Head of caudate nucleus (tissue), 42 donors: ENCODE measurements around the gene TANK.
"Not testable (repeated sequence)": the region's sequence is repeated elsewhere in the genome, so short reads cannot be mapped to it uniquely, and the experiment has no call there.

Experiments used
- DNase-seq, 42 donors: peaks; one replicate each; pipeline versions ENCODE4 v3.0.0 to v3.0.0-alpha.2; 2020 to 2021; ENCODE audit warnings: mixed read lengths in 7 of 42
- intact Hi-C: fragments of 100-400 bp; cut with DNase I; formaldehyde crosslinking; loops from one replicate; pipeline ENCODE4 v1.15.0; 2022

The TANK gene

DNA sequence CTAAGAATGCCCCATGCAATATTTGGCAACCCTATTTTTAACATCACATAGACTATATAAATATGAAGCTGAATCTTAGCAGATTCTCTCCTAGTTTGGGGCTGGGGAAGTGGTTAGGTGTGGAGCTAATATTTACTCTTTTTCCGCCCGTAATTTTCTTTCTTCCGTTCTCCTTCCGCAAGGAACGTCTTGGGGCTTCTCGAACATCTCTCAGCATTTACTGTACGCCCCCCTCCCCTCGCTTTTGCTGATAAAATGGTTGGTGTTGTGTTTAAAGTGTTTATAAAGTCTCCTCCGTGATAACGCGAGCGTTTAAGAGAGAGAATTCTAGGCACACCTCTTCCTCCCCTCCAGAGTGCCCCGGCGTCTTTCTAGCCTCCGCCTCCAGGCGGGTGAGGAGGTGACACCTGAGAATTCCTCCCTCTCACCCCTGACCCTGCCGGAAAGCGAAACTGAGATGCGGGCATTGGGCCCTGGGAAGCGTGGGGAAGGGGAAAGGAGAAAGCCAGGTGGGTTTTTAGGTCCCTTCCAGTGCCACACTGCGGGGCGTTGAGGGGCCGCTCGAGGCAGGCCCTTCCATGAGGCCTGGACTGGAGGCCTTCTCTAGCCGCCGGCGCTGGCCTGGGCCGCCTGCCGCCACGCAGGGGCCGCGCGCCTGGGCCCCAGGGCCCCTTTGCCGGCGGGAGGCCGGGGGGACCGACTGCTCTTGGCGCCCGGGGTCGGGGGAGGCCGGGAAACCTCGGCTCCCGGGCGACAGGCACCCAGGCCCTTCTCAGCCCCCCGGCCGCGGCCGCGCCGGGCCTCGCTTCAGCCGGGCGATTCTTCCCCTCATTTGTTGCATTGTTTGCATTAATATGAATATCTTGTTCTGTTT lies 84.4 kb downstream of the TANK start:
- intact Hi-C loops, DNase-seq: not testable (repeated sequence)

DNA sequence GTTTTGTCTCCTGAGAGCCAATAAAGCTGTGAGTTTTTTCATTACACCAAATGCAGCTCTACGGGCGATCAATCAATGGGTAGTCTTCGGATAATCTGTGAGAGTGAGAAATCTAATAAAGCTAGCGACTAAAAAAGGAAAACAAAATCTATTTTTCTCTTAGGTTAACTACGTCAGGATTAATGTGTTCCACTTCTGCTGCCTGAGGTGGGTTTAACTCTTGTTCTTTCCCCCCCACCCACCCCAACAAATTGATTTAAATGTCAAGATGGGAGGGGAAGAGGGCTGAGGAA lies 85.0 kb downstream of the TANK start:
- no peak for DNase-seq
- intact Hi-C loops, result no loop called here

DNA sequence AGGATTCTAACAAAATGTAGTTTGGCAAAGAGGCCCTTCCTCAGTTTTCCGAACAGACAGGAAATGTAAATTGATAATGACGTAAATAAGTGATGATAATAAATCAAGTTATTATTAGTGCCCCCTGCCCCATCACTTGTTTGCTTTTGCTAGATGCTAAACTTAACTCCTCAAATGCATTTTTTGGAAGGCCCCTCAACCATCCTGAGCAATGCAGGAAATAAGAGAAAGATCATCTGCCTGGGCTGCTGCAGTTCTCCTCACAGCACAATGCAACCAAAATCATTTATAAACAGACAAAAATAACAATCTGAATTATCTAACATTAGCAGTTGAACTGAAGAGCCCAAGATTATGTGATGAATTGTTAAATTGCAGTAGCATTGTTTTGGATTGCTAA lies 85.4 kb downstream of the TANK start:
- intact Hi-C loops, result no loop called here
- DNase-seq, result no peak

- intact Hi-C loops, result no loop called here
Measured at GRCh38 chr2:161246281-161246680, 86.1 kb downstream of the TANK start.

DNA sequence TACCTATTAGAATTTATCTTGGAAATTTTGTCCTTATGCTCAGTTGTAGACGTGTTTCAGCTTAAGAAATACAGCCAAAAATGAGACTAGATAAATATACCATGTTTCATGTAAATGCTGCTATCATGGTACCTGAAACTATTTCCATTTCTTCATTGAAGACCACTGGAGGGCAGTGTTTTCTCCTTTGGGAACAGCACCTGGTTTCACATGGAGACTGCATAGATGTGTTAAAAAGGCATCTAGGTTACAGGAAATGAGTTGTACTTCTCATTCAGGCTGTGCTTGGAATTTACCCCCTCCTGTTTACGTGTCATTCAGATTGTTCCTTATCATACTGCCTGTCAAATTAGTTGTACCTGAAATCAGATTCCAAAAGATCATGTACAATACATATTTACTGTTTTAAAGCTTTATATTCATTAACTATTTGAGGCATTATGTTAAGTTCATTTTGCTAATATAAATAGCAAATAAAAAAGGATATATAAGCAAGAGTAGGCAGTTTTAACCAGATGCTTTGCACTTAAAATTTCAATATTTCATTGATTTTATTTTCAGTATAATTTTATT lies 90.7 kb downstream of the TANK start:
- DNase-seq, result peak in 5 of 42 donors; percentile 15 to 43 (median 21)
- intact Hi-C loops, result no loop called here

More at GRCh38 chr2:161246281-161246680, 86.1 kb downstream of the TANK start:
- no peak for DNase-seq

GRCh38 chr2:161257123-161257952 lies 97.1 kb downstream of the TANK start:
- no peak for DNase-seq
- intact Hi-C loops, result no loop called here

DNA sequence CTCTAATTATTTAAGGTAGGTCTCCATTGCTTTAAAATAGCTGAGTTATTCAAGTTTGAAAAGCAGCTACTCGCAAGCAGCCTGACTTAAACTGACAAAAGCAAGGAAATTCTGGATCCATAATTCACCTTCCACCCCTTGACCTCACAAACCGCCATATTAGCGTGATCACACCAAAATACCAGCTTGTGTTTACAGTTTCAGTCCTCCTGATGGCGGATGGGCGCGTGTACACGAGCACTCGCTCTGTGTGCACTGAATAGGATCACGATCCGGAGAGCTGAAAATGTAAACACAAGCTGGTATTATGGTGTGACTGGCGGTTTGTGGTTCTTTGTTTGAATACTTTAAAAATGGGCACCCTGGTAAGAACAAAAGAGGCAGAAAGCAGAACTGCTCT lies 105.6 kb downstream of the TANK start:
- intact Hi-C loops, result no loop called here
- DNase-seq, result no peak

- intact Hi-C loops, result no loop called here
- peak in 3 of 42 donors; percentile 13 to 51 (median 51) for DNase-seq
Measured at GRCh38 chr2:161269111-161269510, 108.9 kb downstream of the TANK start.

GRCh38 chr2:161273038-161273760 lies 113.0 kb downstream of the TANK start:
- peak in 11 of 42 donors; percentile 16 to 77 (median 49) for DNase-seq
- intact Hi-C loops, result loop anchor here (5.0 kb wide), 1 partner anchor 46 kb away; no protein-coding TSS in a partner anchor

DNA sequence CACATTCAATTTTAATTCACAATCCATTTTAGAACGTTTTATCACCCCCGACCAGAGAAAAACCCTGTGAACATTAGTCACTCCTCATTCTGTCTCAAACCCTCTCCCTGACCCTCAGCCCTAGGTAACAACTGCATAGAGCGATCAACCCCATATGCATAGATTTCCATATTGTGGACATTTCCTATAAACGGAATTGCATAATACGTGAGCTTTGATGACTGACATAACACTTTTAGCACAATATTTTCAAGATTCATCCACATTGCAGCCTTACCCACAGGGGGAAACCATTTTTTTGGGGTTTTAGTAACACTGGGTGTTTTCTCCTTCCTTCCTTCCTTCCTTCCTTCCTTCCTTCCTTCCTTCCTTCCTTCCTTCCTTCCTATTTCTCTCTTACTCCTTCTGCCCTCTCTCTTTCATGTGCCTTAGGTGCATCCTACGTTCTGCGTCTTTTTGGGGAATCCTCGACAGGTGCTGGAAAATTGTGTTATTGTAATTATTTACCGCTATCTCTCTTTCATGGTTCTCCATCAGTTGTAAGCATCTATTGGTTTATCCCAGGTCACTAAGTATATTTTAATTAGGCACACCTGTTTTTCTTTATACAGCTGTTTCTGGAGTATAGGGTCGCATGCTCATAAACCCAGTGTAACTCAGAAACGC lies 118.5 kb downstream of the TANK start:
- DNase-seq, result peak in 5 of 42 donors; percentile 15 to 52 (median 47)
- intact Hi-C loops, result not testable (repeated sequence)

- intact Hi-C loops, DNase-seq: not testable (repeated sequence)
Measured at GRCh38 chr2:161279230-161279815, 119.1 kb downstream of the TANK start.

GRCh38 chr2:161280906-161281323 lies 120.7 kb downstream of the TANK start:
- intact Hi-C loops, result not testable (repeated sequence)
- peak in 35 of 42 donors; percentile 2 to 81 (median 53) for DNase-seq

- peak in 3 of 42 donors; percentile 6 to 44 (median 42) for DNase-seq
- intact Hi-C loops, result not testable (repeated sequence)
Measured at GRCh38 chr2:161281615-161282310, 121.5 kb downstream of the TANK start.

GRCh38 chr2:161282311-161282644 lies 122.0 kb downstream of the TANK start:
- peak in 1 of 42 donors; percentile 31 for DNase-seq
- intact Hi-C loops, result not testable (repeated sequence)

GRCh38 chr2:161283926-161284325 lies 123.7 kb downstream of the TANK start:
- no peak for DNase-seq
- intact Hi-C loops, result no loop called here
